GM12874 (cell line): Measurements from ENCODE around the gene CDH13.

ENCODE experiments used
- CTCF ChIP-seq: IDR thresholded peaks from 2 replicates; pipeline ENCODE4 v1.5.1; 2011; ENCODE audit warnings: low read depth, mild to moderate bottlenecking, control low read depth, low read length, moderate library complexity; ENCODE audit not compliant: insufficient read depth

The CDH13 gene

DNA sequence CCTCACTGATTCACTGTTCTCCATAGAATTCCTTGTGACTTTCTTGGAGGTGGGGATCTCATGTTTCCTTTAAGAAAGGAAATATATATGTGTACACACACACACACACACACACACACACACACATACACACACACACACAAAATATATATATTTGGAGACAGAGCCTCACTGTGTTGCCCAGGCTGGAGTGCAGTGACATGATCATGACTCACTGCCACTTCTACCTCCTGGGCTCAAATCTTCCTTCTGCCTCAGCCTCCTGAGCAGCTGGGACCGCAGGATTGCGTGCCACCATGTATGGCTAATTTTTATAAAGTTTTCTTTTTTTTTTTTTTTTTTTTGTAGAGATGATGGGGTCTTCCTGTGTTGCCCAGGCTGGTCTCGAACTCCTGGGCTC lies 45.9 kb downstream of the CDH13 start:
- no peak for TF ChIP-seq CTCF

DNA sequence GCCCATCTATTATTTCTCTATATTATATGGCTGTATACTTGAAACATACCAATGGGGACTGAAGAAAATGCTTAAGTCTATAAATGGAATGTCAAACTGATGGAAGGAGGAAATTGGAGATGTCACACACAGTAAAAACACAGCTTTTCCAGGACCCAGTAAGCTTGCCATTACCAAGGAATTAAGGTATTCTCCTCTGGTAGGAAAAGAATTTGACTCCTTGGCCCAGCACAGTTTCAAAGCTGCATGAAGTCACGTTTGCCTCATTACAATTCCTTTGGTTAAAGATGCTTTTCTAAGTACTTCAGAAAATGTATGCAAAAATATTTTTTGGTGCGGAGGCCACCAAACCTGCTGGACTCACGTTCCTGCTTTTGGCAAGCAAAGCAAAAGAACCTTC lies 48.5 kb downstream of the CDH13 start:
- TF ChIP-seq CTCF, result no peak

GRCh38 chr16:82681592-82681991 lies 54.8 kb downstream of the CDH13 start:
- TF ChIP-seq CTCF, result no peak

DNA sequence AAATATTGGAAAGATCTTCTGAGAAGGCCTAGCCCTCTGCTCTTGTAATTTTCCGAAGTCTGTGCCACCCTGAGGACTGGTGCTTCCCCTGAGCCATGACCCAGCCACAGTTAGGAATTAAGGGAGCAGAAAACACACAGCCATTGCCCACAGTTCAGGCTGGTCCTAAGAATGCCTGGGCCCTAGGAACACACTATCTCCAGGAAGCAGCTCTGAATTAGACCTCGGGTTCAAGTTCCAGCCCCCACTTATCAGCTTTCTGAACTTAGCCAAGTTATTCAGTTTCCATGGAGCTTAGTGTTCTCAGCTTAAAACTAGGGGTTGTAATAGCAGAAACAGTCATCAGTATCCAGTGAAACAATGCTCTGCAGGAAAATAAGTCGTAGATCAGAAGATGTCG lies 56.0 kb downstream of the CDH13 start:
- no peak for TF ChIP-seq CTCF

DNA sequence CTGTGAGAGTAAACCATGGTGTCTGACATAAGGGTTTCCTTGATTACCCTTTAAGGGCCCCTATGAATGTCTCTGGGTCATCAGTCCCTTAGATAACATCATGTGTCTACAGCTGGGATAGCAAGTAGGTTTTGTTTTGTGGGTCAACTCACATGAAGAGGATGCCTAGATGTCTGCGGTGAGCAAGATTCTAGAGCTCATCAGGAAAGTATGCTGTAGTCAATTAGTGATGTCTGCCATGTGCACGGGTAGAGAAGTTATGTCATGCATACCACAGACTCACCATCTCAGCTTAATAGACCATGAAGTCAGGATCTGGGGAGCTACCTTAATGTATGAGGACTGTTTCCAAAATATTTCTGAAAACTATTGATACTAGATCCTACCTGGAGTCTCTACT lies 57.5 kb downstream of the CDH13 start:
- no peak for TF ChIP-seq CTCF

GRCh38 chr16:82685526-82685925 lies 58.8 kb downstream of the CDH13 start:
- no peak for TF ChIP-seq CTCF

DNA sequence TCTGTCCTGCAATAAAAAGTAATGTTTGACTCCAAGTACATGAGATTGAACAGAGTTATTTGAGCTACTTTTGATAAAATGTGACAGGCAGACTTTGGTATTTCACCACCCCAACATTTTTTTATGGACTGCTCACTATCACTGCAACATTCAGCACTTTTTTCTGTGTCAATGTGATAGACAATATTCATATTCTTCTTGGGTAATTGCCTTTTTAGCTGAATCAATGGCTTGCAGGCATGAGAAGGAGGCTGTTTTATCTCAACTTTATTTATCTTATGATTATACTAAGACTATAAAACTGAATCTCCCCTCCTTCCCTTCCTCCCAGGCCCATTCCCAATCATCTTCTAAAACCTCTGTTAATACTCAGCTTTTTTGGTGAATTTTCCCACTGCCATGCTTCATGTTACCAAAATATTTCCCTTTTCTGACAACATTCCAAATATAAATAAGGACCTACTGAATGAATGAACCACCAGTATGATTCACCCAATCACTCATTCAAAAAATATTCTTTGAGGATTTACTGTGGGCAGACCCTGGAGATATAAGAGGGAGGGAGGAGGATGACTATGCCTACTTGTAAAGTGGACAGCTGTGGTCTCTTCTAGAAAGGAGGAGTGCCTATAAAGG lies 67.6 kb downstream of the CDH13 start:
- TF ChIP-seq CTCF, result no peak

- TF ChIP-seq CTCF, result no peak
Observed at GRCh38 chr16:82695806-82696205, 69.0 kb downstream of the CDH13 start.
